Measurements from ENCODE around the gene TMED10.

TMED10 gene

DNA sequence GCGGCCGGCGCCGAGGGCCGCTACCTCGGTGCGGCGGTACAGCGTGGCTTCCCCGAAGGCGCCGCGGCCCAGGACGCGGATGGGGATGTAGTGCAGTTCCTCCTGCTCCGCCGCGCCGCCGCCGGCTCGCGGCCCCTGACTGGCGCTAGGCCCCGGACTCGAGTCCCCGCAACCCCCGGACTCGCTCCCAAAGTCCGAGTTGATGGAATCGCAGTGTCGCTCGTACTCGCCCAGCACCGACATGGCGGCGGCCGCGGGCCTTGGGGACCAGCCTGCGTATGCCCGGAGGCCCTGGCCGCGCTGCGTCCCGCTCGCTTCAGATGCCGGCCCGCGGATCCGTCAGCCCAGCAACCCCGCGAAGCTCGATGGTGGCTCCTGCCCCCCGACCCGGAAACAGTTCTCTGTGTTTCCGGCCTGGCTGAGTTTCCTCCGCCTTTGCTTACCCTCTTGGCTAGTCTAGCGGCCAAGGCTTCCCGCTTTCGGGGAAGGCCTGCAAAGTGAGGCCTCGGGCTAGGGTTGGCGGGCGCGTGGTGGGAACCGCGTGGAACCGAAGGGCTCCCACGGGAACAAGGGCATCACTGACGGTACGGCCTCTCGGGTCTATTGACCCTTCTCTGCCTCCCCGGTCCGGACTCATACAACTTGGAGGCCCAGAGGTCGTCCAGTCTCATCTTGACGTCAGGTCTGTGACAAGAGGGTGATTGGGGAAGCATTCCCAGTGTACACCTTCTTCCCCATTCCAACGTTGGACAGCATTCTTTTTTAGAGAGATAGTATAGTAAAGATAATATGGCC is 49.5 kb downstream of the TMED10 start, which contains the start of gene NEK9:
TSS of gene NEK9 (minus strand) at position 370 of the 795 bp plus-strand sequence. CDS start at position 243, 127 bp downstream.
- Histone ChIP-seq H2AFZ (ENCODE audit: low read depth, low read length) (peak within 1 kb of the TSS; percentile 73), H3K36me3 (replicated peaks; ENCODE audit: low read depth, low read length) (peaks cover 7% of the 10 kb centered on the region), H3K4me1 (ENCODE audit: low read length) (peaks cover 15% of the 10 kb centered on the region), H4K20me1 (ENCODE audit: insufficient read depth, low read length) (no peaks in the 10 kb centered on the region), H3K79me2 (ENCODE audit: low read length) (peaks cover 34% of the 10 kb centered on the region), H3K4me3 (ENCODE audit: low read length) (peak within 1 kb of the TSS; percentile 89), H3K4me2 (ENCODE audit: low read length) (peak within 1 kb of the TSS; percentile 89), H3K27me3 (ENCODE audit: low read depth, low read length) (no peaks in the 10 kb centered on the region), H3K9me3 (ENCODE audit: insufficient read depth, low read length) (no peaks in the 10 kb centered on the region), H3K9ac (ENCODE audit: low read length) (peak within 1 kb of the TSS; percentile 88), H3K27ac (ENCODE audit: low read length) (peak within 1 kb of the TSS; percentile 64)
- TF ChIP-seq, protein P1, sequence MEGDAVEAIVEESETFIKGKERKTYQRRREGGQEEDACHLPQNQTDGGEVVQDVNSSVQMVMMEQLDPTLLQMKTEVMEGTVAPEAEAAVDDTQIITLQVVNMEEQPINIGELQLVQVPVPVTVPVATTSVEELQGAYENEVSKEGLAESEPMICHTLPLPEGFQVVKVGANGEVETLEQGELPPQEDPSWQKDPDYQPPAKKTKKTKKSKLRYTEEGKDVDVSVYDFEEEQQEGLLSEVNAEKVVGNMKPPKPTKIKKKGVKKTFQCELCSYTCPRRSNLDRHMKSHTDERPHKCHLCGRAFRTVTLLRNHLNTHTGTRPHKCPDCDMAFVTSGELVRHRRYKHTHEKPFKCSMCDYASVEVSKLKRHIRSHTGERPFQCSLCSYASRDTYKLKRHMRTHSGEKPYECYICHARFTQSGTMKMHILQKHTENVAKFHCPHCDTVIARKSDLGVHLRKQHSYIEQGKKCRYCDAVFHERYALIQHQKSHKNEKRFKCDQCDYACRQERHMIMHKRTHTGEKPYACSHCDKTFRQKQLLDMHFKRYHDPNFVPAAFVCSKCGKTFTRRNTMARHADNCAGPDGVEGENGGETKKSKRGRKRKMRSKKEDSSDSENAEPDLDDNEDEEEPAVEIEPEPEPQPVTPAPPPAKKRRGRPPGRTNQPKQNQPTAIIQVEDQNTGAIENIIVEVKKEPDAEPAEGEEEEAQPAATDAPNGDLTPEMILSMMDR (IDR thresholded peaks at IDR 0.05; ENCODE audit: low read depth, low read length) = no peak; the same call in 1 of the 2 replicates
- TF ChIP-seq EZH2phosphoT487 (IDR thresholded peaks at IDR 0.05; ENCODE audit: low read depth) = no peak

- Histone ChIP-seq H3K4me3 (ENCODE audit: low read length) (peak overlapping the region; percentile 89), H3K9me3 (ENCODE audit: insufficient read depth, low read length) (no peaks in the 10 kb centered on the region), H4K20me1 (ENCODE audit: insufficient read depth, low read length) (no peaks in the 10 kb centered on the region), H3K4me2 (ENCODE audit: low read length) (peak overlapping the region; percentile 89), H3K4me1 (ENCODE audit: low read length) (peaks cover 15% of the 10 kb centered on the region), H3K27ac (ENCODE audit: low read length) (peak overlapping the region; percentile 64), H3K79me2 (ENCODE audit: low read length) (peaks cover 34% of the 10 kb centered on the region), H3K9ac (ENCODE audit: low read length) (peak overlapping the region; percentile 88), H3K36me3 (replicated peaks; ENCODE audit: low read depth, low read length) (peaks cover 5% of the 10 kb centered on the region), H3K27me3 (ENCODE audit: low read depth, low read length) (no peaks in the 10 kb centered on the region), H2AFZ (ENCODE audit: low read depth, low read length) (no peak overlapping the region; the same call in 1 of the 2 replicates)
- TF ChIP-seq, protein P1 (IDR thresholded peaks at IDR 0.05; ENCODE audit: low read depth, low read length) = no peak
- TF ChIP-seq EZH2phosphoT487 (IDR thresholded peaks at IDR 0.05; ENCODE audit: low read depth) = no peak
These were observed 50.3 kb downstream of the TMED10 start for GRCh38 chr14:75126121-75126544.

DNA sequence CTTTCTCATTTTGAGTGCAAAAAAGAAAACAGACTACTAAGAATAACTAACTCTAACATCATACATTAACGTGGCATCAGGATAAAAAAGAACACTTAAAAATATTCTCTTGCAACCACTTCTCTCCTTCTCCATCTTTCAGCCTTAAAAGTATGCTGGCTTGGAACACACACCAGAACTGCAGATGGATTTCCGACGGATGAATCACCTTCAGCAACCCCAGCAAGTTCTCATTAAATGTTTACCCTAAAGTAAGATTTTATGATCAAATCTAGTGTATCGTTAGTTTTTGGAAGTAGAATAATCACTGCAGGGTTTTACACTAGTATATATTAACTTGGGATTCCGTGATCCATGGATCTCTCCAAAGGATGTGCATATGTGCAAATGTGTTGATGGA is 50.8 kb downstream of the TMED10 start:
- Histone ChIP-seq H3K4me1 (ENCODE audit: low read length) (peaks cover 15% of the 10 kb centered on the region), H3K4me3 (ENCODE audit: low read length) (peak overlapping the region; percentile 89), H3K27ac (ENCODE audit: low read length) (no peak overlapping the region), H3K9me3 (ENCODE audit: insufficient read depth, low read length) (no peaks in the 10 kb centered on the region), H3K79me2 (ENCODE audit: low read length) (peaks cover 34% of the 10 kb centered on the region), H4K20me1 (ENCODE audit: insufficient read depth, low read length) (no peaks in the 10 kb centered on the region), H3K9ac (ENCODE audit: low read length) (peak overlapping the region; percentile 88), H3K36me3 (replicated peaks; ENCODE audit: low read depth, low read length) (peaks cover 9% of the 10 kb centered on the region), H3K27me3 (ENCODE audit: low read depth, low read length) (no peaks in the 10 kb centered on the region), H2AFZ (ENCODE audit: low read depth, low read length) (no peak overlapping the region), H3K4me2 (ENCODE audit: low read length) (peak overlapping the region; percentile 89)
- TF ChIP-seq, protein P1 (IDR thresholded peaks at IDR 0.05; ENCODE audit: low read depth, low read length) = no peak
- no peak for TF ChIP-seq EZH2phosphoT487 (IDR thresholded peaks at IDR 0.05; ENCODE audit: low read depth)

DNA sequence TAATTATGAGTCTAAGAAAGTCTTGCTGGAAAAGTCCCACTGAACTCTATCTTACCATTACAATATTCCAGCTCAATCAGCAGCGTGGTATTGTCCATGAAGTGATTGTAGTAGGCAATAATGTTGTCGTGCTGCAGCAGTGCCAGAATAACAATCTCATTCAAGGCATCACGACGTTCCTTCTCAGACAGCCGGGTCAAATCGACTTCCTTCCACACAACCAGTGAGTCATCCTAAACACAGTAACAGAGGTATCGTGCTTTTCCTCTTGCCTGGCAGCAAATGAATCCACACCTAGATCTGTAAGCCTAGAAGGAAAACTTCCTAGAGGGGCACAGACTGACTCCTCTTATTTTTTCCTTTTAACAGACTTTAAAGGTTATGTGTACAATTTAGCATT is 52.4 kb downstream of the TMED10 start:
- Histone ChIP-seq H3K4me1 (ENCODE audit: low read length) (peaks cover 15% of the 10 kb centered on the region), H3K9ac (ENCODE audit: low read length) (no peak overlapping the region), H3K4me3 (ENCODE audit: low read length) (no peak overlapping the region), H3K4me2 (ENCODE audit: low read length) (no peak overlapping the region), H4K20me1 (ENCODE audit: insufficient read depth, low read length) (no peaks in the 10 kb centered on the region), H3K79me2 (ENCODE audit: low read length) (peaks cover 34% of the 10 kb centered on the region), H2AFZ (ENCODE audit: low read depth, low read length) (no peak overlapping the region), H3K9me3 (ENCODE audit: insufficient read depth, low read length) (no peaks in the 10 kb centered on the region), H3K27ac (ENCODE audit: low read length) (no peak overlapping the region), H3K27me3 (ENCODE audit: low read depth, low read length) (no peaks in the 10 kb centered on the region), H3K36me3 (replicated peaks; ENCODE audit: low read depth, low read length) (peaks cover 21% of the 10 kb centered on the region)
- no peak for TF ChIP-seq EZH2phosphoT487 (IDR thresholded peaks at IDR 0.05; ENCODE audit: low read depth)
- TF ChIP-seq, protein P1 (IDR thresholded peaks at IDR 0.05; ENCODE audit: low read depth, low read length) = no peak

Measured in OCI-LY3 (cell line).